GM21529 (cell line): ENCODE results near the gene FAM13A.
"Not testable (repeated sequence)": the region's sequence is repeated elsewhere in the genome, so short reads cannot be mapped to it uniquely, and the experiment has no call there.

Experiments
- ATAC-seq: cut with Tn5 transposase; IDR thresholded peaks from one replicate; pipeline ENCODE4 v1.9.1; 2021; ENCODE audit not compliant: unreplicated experiment

Gene FAM13A

DNA sequence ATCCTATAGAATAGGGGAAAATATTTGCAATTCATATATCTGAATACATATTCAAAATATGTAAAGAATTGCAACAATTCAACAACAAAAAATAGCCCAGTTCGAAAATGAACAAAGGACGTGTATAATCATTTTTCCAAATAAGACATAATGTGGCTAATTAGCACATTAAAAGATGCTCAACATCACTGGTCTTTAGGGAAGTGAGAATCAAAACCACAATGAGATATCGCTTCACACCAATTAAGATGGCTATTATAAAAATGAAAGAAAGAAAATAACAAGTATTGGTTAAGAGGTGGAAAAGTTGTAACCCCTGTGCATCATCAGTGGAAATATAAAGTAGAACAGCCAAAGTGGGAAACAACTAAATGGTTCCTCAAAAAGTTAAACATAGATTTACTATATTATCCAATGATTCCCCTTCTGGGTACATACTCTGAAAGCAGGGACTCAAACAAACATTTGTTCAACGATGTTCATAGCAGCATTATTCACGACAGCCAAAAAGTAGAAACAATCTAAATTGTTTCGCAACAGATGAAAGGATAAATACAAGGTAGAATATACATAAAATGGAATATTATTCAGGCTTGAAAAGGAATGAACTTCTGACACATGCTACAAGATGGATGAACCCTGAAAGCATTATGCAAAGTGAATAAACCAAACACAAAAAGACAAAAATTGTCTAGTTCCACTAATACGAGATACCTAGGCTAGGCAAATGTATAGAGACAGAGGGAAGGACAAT is 12.7 kb downstream of the FAM13A start:
- no peak for ATAC-seq

DNA sequence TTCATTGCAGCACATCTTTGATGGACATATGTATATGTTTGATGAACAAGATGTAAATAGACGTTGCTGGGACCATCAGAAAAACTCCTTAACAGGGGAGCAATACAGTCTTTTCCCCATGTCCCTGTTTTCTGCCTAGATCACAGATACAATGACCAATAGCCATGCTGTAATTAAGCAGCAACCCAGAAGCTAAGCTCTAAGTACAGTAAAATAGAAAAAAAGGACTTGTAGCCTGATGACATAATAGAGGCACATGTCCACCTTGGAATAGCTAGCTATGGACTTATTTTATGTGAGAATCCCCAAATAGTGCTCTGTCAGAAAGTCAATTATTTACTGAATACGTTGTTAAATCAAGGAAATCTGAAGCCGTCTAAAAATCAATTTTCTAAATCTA is 14.9 kb downstream of the FAM13A start:
- ATAC-seq: no peak

DNA sequence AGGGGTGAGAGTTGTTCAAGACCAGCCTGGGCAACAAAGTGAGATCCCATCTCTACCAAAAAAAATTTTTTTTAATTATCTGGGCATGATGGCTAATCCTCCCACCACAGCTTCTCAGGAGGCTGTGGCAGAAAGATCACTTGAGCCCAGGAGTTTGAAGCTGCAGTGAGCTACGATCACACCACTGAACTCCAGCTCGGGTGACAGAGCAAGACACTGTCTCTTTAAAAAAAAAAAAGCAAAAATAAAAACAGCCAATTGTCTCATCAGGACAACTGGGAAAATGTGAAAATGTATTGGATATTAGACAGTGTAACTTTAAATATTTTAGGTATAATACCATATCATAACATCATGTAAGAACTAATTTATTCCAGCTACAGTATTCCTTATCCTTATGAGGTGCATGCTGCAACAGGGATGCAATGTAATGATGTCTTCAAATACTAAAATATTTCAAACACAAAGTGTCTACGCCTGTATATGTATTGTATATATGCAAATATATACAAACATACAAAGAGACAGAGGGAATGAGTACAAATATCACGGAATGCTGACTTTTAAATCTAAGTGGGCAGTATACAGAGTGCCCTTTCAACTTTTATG is 17.2 kb downstream of the FAM13A start:
- ATAC-seq: no peak

DNA sequence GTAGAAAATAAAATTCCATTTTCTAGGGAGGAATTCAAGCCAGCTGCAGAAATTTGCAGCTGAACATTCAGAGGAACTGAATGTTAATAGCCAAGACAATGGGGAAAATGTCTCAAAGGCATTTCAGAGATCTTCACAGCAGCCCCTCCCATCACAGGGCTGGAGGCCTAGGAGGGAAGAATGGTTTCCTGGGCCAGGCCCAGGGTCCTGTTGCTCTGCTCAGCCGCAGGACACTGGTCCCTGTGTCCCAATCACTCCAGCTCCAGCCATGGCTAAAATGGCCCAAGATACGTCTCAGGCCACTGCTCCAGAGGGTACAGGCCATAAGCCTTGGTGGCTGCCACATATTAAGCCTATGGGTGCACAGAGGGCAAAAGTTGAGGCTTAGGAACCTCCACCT is 20.4 kb downstream of the FAM13A start:
- ATAC-seq: no peak

DNA sequence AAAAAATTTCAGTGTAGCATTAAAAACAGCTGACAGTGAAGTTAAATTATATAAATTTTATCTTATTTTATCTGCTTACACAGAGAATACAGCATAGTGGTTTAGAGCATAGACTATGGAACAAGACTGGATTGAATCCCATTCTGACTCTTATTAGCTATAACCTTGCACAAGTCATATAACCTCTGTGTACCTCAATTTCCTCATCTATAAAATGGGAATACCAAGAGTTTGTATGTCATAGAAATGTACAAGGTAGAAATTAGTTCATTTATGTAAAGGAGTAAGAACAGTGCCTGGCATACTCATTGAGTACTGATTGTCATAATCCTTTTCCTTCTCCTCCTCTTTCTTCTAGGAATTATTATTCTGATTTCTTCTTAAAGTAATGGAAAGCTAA is 25.7 kb downstream of the FAM13A start:
- ATAC-seq: no peak

DNA sequence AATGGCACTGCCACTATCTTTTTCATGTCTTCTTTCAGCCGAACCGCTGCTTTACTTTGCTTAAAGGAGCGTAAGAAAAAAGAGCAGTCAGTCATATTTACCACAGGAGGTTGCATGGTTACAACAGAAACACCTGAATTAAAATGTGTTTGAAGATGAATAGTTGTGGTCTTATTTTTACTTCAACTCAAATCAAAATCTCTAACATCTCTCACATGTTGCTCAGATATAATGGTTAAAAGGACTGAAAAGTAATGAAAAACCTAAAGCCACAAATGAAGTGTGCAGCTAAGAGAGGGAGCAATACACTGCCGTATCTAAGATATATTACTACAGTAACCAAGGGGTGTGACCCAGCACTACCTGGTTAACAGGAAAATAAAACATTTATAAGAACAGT is 27.4 kb downstream of the FAM13A start:
- no peak for ATAC-seq

DNA sequence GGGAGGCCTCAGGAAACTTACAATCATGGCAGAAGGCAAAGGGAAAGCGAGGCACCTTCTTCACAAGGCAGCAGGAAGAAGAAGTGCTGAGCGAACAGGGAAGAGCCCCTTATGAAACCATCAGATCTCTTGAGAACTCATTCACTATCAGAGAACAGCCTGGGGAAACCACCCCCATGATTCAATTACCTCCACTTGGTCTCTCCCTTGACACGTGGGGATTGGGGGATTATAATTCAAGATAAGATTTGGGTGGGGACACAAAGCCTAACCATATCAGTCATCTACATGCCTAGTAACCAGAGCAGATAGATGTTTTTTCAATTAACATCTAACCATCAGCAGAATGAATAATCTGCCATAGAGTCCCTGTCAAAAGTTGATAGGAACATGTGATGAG is 30.4 kb downstream of the FAM13A start:
- ATAC-seq: no peak

DNA sequence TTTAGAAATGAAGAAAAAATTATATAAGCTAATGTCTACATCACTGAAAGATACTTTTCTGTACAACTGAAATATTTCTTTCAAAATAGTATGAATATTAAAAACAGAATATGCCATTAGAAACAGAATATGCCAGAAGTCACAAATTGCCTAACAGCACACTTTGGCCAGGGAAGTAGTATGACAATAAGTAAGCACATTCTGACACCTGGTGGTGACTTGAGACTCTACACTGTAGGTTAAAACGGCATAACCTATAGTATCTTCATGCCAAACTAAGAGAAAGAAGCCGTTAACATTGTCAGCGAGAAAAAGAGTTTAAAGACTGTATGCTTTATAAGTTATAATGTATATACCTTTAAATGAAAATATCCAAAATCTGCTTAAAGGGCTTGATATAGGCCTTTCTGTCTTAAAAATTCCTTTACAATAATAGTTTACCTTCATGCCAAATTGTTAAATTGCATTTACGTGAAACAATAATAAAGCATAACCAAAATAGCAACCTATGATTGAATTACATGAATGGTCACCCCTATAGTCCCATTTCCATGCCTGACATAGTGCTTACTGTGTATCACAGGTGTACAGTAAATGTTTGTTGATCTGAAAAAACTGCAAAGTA is 32.8 kb downstream of the FAM13A start:
- peak; percentile 98 for ATAC-seq

DNA sequence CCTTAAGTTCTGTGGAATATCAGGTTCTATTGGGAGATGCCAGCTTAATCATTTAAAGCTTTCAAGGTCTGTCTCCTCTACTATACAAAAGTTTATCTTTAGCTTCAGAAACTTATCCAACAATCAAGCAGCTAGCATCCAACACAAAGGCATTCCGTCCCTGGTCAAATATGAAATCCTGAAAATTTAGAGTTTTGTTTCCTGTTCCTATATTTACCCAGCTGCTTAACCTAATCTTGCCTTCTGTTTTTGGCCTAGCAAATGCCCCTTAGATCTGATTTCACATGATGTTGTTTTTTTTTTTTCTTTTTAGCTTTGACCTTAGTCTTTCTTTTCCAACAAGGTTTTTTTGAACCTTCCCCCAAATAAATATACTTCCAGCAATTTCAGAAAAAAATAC is 33.8 kb downstream of the FAM13A start:
- ATAC-seq: no peak

DNA sequence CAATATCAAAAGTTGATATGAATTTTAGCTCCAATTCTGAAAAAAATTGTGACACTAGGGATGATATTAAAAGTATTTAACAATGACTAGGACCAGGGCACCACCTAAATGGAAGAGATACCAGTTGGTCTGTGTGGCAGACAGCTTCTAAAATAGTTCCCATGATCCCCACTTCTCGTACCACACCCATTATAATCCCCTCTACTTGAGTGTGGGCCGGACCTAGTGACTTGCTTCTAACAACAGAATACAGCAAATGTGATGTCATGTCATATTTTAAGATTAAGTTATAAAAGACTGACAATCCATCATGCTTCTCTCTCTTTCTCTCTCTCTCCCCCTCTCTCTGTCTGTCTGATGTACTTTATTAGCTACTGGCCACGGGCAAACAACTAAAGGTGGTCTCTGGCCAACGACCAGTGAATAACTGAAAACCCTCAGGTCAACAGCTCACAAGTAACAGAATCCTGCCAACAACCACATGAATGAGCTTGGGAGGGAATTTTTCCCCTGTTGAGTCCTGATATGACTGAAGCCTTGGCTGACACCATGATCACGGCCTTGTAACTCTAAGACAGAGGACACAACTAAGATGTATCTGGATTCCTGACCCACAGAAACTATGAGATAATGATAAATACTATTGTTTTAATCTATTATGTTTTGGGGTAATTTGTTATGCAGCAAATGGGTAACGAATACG is 34.4 kb downstream of the FAM13A start:
- ATAC-seq: no peak

DNA sequence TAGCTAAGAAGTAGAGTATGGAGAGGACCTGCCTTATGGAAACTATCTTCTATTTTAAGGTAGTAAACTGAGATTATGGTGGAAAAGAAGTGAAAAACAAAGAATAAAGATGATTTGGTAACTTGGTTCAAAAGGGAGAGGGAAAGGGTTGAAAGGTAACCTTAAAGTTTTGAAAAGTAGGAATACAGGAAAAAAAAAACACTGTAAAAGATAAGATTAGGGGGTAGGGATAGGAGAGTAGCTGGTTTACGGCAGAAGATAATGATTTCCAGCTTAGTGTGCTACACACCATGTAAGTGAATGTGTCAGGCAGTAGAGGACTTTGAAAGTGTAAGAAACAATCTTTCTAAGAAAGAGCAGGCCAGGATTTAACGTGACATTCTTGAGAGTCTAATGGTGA is 35.3 kb downstream of the FAM13A start:
- no peak for ATAC-seq

DNA sequence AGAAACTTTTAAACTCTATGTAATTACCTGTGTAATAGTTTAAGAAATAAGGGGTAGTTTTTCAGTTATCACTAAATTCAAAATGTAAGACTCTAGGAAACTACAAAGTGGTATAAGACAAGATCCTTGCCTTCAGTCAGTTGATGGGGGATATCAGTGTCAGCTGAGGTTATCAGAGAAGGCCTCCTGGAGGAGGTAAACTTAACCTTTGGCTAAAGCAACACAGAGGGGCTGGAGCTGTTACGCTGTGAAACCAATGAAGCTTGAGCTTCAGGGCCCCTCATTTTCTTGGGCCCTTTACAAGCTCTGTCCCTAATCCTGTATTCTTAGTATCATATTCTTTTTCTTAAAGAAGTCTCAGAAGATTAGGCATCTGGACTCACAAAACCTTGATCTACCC is 35.9 kb downstream of the FAM13A start:
- no peak for ATAC-seq

DNA sequence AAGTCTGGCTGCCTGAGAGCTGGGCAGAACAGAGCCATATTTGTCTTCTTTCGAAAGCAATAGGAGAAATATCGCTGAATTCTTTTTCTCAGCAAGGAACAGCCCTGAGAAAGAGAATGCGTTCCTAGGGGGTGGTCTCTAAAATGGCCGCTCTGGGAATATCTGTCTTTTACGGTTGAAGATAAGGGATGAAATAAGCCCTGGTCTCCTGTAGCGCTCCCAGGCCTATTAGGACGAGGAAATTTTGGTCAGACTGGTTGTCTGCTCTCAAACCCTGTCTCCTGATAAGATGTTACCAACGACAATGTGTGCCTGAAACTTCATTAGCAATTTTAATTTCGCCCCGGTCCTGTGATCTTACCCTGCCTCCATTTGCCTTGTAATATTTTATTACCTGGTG is 42.1 kb downstream of the FAM13A start:
- ATAC-seq: not testable (repeated sequence)

DNA sequence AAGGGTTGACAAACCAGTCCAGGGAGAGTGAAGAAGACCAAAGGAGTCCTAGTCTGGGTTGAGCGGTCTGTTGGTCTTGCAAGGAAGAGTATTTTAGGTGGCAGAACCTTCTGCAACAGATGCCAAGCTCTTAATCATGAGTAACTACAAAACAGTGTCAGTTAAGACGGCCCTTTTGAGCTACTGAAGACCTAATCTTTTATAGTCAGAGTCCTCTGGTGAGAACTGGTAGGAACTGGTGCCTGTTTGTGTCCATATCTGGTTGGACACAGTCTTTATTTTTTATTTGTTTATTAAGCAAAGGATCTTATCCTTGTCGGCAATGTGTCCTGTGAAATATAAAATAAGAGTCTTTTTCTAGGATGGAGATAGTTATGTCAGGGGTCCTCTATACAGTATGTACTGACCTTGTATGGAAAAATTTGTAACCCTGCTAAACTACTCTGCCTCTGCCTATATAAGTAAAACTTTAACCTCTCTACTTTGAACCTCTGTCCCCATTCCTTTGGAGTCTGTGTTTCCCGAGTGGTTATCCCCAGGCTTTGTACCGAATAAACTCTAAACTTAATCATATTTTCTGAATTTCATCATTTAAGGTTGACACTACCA is 47.1 kb downstream of the FAM13A start:
- ATAC-seq: no peak

DNA sequence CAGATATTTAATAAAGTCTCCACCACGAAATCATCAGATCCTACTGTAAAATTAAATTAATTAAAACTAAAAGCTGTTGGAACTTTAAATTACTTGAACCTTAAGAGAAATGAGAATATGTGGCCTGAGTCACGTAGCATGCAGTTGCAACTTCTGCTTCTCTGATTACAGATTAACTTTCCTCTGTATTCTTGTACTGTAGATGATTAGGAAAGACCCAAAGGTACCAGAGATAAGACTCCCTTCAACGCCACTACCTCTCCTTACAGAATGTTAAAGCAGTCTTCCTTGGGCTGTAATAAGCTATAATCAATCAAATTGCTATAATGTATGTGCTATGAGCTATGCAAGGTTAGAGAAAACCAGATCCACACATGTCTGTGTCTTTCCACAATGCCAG is 47.9 kb downstream of the FAM13A start:
- no peak for ATAC-seq

DNA sequence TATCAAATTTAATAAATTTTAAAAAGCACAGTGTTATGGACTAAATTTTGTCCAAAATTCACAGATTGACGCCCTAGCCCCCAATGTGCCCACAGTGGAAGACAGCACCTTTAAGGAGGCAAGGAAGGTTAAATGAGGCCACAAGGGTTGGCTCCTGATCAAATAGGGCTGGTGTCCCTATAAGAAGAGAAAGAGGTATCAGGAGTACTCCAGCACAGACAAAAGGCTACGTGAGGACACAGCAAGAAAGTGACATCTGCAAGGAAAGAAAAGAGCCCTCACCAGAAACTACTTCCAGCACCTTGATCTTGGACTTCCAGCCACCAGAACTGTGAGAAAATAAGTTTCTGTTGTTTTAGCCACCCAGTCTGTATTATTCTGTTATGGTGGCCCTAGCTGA is 48.8 kb downstream of the FAM13A start:
- ATAC-seq: no peak

DNA sequence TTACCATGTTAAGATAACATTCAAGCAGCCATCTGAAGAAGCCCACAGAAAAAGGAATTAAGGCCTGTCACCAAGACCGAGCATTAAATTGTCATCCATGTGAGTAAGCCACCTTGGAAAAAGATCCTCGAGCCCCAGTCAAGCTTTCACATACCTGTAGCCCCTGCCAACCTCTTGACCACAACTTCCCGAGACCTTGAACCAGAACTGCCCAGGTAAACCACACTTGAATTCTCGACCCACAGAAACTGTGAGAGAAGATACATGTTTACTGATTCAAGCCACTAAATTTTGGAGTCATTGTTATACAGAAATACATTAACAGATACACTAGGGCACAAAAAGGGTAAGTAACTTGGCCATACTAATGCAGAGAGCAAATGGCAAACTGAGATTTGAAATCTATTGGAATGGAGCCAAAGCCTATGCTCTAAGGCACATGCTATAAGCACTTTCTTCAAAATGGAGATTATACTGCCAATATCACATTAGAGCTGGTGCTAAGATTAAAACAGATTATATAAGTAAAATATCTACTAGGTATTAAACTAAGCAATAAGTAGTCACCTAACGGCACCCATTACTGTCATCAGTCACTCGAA is 49.5 kb downstream of the FAM13A start:
- ATAC-seq: no peak

DNA sequence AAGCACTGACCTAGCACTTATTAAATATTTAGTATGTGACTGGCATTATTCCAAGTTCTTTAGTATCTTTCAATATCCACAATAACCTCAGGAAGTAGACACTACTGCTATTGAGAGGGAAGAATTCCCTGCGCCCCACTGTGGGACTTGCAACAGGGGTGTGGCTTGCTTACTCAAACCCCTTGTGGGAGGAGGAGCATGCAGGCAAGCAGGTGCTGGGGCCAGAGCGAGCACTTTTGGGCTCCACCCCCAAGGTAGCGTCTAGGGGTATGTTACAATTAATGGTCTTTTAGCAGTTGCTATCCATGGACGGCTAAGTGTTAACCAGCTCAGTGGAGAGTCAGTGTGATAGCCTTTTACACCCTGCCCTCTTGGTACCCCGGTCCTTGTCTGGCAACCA is 50.7 kb downstream of the FAM13A start:
- no peak for ATAC-seq

DNA sequence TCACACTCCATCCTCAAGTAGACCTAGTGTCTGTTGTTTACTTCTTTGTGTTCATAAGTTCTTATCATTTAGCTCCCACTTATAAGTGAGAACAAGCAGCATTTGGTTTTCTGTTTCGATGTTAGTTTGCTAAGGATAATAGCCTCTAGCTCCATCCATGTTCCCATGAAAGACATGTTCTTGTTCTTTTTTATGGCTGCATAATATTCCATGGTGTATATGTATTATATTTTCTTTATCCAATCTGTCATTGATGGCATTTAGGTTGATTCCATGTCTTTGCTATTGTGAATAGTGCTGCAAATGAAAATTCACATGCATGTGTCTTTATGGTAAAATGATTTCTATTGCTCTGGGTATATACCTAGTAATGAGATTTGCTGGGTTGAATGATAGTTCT is 51.9 kb downstream of the FAM13A start:
- ATAC-seq: not testable (repeated sequence)

DNA sequence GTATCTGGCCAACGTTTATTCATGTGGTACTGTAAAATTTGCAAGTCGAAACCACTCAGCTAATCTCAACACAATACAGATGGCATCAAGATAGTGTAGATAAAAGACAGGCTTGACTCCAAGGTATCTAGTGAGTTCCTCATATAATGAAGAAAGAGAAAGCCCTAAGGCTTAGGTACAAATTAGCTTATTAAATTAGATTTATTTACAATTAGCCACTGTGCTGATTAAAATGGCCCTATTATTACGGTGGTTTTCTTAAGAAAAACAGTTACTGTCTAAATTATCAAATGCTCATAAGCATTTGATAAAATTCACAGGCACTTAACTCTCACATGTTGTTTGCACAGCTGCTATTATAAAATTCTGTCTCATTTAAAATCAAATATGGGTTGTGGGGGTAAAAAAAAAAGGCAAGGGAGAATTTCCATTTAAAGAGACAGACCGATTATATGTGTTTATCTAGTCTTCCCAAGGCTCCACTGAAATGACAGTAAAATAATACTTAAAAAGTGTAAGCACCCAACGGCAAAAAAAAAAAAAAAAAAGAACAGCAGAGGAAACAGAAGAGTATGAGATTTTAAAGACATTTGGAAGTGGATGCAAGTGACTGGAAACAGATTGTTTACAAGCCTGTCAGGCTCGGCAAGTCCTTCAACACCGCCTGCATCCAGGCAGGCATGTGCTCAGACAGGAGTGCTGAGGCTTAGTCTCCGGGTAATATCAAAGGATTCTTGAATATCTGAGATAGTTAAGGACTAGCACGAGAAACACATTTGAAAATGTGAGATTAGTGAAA is 55.1 kb downstream of the FAM13A start:
- ATAC-seq: no peak
